NCI-H774 (cell line): Measurements from ENCODE around the gene GRIN2D.

Experiments
- DNase-seq: peaks from one replicate; lab custom pipeline; 2025; lab: John Stamatoyannopoulos, UW

GRIN2D gene

GRCh38 chr19:48442116-48443035 lies 48.9 kb downstream of the GRIN2D start:
- no peak for DNase-seq

GRCh38 chr19:48443256-48443655 lies 49.8 kb downstream of the GRIN2D start:
- no peak for DNase-seq
